Hematopoietic multipotent progenitor cell treated with erythropoietin and hydrocortisone succinate and interleukin-3 and kit ligand, for 6 days (in vitro differentiated cells): ENCODE data around the gene KRT86.
"Not testable (repeated sequence)": the region's sequence is repeated elsewhere in the genome, so short reads cannot be mapped to it uniquely, and the experiment has no call there.

Experiments
- DNase-seq: peaks from one replicate; pipeline ENCODE4 v3.0.0-alpha.2; 2015

The KRT86 gene

DNA sequence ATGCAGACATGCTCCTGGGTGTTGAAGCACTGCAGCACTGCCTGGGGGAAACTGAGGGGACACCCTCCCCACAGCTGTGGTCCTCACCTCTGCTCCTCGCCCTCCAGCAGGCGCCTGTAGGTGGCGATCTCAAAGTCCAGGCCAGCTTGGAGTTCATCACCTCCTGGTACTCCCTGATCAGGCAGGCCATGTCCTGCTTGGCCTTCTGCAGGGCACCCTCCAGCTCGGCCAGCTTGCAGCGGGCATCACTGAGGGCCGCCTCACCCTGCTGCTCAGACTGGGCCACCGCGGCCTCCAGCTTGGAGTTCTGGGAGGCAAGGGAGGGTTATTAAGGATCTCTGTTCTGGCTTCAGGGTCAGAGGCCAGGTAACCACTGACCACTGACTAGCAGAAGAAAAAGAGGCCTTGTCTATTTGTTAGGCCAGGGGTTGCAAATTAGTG, 22.2 kb upstream of the KRT86 start:
- DNase-seq: peak; percentile 18

DNA sequence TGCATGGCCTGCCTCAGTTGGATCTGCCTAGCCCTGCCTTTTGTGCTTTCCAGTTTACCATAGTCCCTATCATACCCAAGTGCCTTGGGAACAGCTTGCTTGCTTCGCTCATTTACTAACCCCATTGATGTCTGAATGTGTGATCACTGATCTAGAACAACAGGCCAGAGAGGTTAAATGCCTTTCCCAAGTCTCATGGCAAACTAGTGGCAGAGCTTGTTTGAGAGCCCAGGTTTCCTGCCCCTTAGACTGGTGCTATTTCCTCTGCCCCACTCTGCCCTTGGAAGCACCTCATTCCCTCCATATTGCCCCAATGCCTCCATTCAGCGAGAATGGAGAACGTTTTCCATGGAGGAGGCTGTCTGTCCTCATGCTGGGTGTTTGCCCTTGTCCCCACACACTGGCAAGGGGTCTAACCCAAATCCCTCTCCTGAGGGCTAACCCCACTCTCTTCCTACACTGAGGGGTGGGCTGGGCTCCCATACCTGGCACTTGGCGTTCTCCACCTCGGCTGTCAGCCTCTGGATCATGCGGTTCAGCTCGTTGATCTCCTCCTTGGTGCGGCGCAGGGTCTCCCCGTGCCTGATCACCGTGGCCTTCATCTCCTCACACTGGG, 21.6 kb upstream of the KRT86 start:
- no peak for DNase-seq

DNA sequence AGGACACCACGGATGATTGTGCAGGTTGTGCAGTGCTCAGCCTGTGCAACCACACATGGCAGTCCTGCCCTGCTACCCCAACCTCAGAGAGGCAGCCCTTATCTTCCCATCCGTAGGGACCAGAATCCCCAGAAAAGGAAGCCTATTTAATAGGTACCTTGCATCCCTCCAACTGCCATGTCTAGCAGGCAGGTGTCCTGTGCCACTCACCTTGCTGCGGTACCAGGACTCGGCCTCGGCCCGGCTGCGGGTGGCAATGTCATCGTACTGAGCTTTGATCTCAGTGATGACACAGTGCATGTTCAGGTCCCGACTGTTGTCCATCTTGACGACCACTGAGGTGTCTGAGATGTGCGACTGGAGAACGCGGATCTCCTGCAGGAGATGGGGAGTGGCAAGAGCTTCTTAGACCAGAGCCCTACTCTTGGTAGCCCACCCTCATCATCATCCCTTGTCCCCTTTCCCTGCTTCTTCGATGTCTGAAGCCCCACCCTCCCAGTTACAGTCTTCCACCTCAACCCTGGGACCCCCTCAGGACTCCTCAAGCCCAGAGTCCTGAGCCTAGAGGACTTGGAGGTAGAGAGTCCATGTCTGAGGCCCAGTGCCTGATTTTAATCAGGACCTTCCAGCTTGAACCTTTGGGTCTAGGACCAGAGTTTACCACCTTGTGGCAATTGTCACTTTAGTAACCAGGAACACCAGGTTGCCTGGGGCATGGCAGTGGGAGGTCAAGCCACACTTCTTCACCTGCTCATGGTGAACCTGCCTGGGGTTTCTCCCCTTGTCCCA, 20.9 kb upstream of the KRT86 start:
- no peak for DNase-seq

GRCh38 chr12:52254180-52254964, 20.1 kb upstream of the KRT86 start:
- DNase-seq: no peak

DNA sequence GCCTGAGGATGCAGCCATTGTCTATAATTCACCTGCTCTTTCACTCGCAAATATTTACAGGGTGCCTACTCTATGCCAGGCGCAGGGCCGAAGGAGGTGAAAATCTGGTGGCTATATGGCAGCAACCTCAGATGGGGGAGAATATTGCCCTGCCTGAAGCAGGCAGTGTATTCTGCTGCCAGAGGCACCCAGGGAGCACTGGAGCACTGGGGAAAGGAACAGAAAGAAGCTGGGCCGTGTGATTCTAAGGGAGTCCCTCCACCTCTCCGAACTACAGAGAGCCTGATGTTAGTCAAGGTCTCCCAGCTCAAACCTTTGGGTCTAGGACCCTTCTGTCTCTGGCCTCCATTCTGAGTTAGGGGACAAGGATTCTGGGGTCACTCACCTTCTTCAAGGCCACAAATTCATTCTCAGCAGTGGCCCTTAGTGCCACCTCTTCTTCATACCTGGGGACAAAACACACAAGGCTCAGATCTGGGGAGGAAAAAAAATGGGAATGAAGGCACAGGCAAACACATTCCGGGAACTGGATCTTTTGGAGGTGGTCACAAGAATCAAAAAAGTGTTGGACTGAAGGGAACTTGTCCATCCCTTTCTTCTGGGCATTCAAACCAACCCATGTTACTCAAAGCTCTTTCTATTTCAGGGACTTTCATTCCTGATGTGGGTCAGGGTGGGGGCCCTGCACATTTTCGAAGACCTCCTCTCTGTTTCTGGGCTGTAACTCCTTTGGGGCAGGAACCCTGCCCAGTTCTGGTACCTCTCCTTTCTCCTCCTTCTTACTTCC, 19.3 kb upstream of the KRT86 start:
- DNase-seq: no peak

DNA sequence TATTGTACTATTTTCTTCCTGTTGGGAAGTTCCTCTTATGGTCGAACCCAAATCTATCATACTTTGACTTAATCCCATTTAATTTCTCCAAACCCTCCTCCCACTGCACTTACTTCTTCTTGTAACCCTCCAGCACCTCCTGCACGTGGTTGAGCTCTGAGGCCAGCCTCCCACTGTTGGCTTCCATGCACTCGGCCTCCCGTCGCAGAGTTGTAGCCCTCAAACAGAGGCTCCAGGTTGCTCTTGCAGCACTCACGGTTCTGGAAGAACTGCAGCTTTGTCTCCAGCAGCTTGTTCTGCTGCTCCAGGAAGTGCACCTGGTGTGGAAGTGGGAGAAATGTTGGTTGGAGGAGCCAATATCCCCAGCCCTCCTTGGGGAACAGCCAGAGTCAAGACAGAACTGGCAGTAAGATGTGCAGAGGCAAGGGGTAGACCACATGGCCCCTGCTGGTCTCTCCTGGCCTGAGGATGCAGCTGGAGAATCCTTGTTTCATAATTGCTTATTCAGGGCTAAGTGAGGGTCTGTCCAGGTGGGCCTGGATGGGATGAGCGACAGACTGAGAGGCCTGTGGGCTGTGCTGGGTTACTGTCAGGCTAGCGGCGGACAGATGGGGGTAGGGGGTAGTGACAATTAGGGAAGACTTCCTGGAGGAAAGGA, 18.4 kb upstream of the KRT86 start:
- no peak for DNase-seq

GRCh38 chr12:52256584-52256935, 17.9 kb upstream of the KRT86 start:
- DNase-seq: no peak

DNA sequence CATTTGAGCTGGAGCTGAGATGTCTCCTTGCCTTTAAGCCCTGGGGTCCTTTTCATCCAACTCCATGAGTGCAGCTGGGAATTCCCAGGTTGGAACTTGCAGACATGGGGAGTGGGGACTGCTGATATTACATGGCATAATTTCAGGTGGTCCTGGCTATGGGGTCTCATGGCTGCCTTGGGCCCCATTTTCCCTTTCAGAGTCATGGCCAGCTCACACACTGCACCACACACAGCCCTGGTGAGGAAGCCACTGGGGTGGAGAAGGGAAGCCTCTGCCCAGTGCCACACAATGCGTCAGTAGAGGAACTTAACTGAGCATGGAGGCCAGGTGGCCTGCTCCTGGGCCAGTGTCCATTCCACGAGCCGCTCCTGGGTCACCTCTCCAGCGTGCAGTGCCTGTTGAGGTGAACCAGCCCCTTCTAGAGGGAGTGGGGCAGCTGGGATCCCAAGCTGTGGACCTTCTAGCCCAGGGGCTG, 17.3 kb upstream of the KRT86 start:
- DNase-seq: no peak

DNA sequence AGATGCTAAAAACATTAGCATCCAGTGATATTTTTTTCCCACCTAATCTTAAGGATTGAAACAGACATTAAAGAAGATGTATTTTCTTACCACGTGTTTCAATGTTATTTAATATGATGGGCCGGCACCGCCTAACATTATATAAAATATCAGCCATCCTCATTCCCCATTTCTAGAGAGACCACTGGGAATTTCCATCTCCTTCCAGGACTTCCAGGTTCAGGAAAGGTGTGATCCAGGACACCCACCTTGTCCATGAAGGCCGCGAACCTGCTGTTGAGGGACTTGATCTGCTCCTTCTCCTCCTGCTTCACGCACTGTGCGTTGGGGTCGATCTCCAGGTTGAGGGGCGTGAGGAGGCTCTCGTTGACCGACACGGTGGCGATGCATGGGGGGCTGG, 16.5 kb upstream of the KRT86 start:
- DNase-seq: not testable (repeated sequence)

- no peak for DNase-seq
These were observed 16.0 kb upstream of the KRT86 start for GRCh38 chr12:52258335-52258901.

DNA sequence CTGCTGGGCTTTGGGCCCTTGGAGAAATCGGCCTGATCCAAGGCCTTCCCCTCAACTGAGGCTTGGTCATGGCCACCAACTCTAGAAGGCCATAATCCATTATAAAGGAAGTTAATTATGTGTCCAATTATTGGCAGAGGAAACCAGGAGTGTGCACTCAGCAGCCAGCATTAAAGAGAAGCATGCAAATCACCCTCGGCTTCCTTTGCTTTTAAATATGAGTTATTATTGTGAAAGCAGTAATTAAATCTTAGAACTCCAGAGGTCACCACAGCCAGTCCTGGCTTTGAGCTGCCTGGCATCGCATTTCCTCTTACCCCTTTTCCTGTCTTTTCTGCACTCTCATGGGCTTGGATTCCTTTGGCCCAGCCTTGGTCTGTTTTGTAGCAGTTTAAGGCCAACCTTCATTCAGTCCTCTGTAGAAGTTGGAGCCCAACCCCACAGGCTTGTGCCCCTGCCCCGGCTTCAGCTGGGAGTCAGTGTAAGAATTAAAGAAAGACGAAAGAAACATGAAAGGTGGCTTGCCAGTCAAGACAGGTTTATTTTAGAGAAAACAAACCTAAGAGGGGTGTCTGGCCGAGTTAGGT, 14.7 kb upstream of the KRT86 start:
- DNase-seq: peak; percentile 18

- DNase-seq: peak; percentile 68
These were observed 13.9 kb upstream of the KRT86 start for GRCh38 chr12:52260361-52261207.

DNA sequence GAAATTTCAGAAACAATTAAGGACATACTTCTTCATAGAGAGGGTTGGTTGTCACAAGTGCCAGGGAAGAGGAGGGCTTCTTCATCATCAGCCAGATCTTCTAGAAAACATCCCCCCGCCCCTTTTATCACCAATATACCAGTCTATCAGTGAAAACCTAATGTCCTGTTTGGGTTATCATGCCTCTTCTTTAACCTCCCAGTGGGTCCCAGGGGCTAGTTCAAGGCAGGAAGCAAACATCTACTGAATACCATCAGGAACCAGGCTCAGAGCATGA, 13.3 kb upstream of the KRT86 start:
- no peak for DNase-seq

- DNase-seq: no peak
These were observed 12.2 kb upstream of the KRT86 start for GRCh38 chr12:52262286-52262685.

DNA sequence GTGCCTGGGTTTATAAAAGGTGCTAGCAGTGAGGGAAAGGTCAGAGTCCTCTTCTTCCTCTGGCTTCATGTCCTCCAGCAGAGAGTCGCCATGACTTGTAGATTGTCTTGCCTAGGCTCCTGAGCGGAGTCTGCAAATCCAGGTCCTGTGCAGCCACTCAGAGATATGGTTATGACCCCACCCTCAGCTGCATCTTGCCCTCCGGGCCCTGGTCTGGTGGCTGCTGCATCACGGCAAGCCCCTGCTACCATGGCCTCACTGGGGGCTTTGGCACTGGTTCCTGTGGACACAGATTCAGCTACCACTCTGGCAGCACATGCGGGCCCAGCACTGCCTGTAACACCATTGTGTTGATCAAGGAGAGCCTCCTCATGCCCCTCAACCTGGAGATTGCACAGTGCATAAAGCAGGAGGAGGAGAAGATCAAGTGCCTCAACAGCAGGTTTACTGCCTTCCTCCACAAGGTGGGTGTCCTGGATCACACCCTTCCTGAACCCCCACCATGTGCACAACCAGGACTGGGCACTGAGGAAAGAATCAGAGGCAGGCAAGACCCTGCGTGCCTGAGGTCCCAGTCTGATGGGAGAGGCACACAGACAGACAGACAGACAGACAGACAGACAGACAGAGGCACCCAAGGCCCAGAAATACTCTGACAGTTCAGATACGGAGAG, 10.5 kb upstream of the KRT86 start:
- no peak for DNase-seq

DNA sequence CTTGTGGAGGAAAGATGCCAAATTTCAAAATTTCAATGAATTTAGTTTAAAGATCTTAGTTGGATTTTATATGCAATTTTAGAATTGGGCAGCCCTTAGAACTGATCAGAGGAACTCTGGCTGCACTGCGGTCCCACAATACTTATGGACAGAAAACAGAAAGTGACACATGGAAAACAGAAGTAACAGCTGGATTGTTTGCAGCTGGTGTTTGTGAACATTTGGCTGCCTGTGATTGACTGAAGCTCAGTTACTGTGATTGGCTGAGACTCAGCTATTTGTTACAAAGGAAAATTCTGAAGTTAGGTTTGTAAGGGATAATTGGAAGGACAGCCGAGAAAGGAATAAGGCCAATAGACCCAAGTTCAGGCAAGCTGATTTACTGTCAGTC, 10.0 kb upstream of the KRT86 start:
- DNase-seq: no peak

DNA sequence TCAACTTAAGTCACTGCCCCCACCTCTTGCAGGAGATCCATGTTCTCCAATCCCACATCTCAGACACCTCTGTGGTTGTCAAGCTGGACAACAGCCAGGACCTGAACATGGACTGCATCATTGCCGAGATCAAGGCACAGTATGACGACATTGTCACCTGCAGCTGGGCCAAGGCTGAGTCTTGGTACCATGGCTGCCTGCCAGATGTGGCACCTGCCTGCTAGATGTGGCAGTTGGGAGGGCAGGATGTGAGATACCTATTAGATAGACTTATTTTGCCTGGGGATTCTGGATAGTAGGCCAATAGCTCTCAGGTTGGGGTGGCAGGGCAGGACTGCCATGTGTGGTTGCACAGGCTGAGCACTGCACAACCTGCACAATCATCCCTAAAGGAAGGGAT, 7.9 kb upstream of the KRT86 start:
- DNase-seq: no peak

DNA sequence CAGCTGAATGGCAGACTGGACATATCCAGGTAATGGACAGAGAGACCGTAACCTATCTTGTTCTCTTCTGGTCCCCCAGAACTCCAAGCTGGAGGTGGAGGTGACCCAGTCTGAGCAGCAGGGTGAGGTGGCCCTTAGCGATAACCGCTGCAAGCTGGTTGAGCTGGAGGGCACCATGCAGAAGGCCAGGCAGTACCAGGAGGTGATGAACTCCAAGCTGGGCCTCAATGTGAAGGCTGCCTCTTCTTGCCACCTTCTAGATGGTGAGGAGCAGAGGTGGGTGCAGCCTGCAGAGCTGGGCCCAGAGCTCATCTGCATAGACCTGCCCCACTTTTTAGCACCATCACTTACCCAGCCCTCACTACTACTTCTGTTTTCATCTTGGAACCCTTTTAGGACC, 7.2 kb upstream of the KRT86 start:
- DNase-seq: no peak

DNA sequence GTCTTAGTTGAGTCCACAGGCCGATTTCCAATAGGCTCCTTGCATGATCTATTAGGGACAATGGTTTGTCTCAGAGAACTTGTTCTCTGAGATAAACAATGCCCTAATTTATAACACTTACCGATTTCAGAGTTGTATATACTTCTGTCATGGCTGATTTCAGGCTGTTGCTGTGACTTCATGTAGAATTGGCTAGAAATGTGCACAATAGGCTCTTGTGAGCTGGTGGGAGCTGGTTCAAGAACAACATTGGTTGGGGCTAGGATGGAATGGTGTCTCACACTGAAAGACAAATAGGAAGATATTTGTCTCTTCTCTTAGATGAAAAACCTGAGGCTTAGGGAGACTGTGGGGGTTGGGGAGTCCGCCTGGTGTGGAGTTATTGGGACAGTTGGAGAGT, 6.7 kb upstream of the KRT86 start:
- no peak for DNase-seq

DNA sequence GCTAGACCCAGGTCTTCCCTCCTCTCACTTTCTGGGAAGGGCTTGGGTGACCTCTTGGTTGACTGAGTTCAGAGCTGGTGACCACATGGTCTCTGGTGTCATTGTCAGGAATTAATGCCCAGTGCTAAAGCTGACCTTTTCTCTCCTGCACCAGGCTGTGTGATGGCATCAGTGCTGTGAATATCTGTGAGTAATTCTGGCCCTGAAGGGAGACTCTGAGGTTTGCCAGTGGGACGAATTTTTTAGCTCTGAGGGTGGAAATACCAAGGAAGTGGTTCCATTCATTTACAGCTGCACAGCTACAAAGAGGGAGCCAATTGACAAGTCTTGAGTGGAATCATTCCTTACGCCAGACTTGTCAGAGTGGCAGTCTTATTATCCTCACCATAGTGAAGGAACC, 6.2 kb upstream of the KRT86 start:
- DNase-seq: no peak
